Thoracic aorta (tissue), 2 donors: ENCODE results near the gene VWA3A. TPM values are rescaled to one million over a fixed set of nuclear protein-coding genes. Genes with fewer than 3 reads are reported as not detected.

Experiments used
- ATAC-seq: fragments of 150-250 bp; one replicate; pipeline ENCODE4 v1.8.0; 2017; ENCODE audit warnings: low read depth; ENCODE audit not compliant: insufficient number of reproducible peaks, low FRiP score
- DNase-seq: peaks from one replicate; pipeline ENCODE4 v3.0.0-alpha.2; 2020; ENCODE audit warnings: low spot score
- H3K27ac ChIP-seq, 2 donors: fragments of 200-600 bp; sonication (generic); 1 replicate in 1 of 2; 2 replicates in 1 of 2; pipeline ENCODE4 v1.5.1; 2016; ENCODE audit warnings: mild to moderate bottlenecking in 2 of 2, moderate library complexity in 2 of 2
- H3K27me3 ChIP-seq: fragments of 200-600 bp; sonication (generic); replicated peaks from 2 replicates; pipeline ENCODE4 v1.6.0; 2016; ENCODE audit warnings: mild to moderate bottlenecking; ENCODE audit not compliant: insufficient read depth
- H3K36me3 ChIP-seq: fragments of 200-600 bp; sonication (generic); one replicate; pipeline ENCODE4 v1.5.1; 2016
- H3K4me1 ChIP-seq, 2 donors: fragments of 200-600 bp; sonication (generic); 1 replicate in 1 of 2; 2 replicates in 1 of 2; pipeline versions ENCODE4 v1.5.1 to v1.6.0; 2016; ENCODE audit warnings: low read depth in 2 of 2, mild to moderate bottlenecking in 1 of 2; ENCODE audit not compliant: control insufficient read depth in 1 of 2
- H3K4me3 ChIP-seq: fragments of 200-600 bp; sonication (generic); 2 replicates; pipeline ENCODE4 v1.5.1; 2016; ENCODE audit warnings: mild to moderate bottlenecking
- H3K9me3 ChIP-seq: fragments of 200-600 bp; sonication (generic); 2 replicates; pipeline ENCODE4 v1.5.1; 2016
- CTCF ChIP-seq: fragments of 200-600 bp; sonication (generic); IDR thresholded peaks from one replicate; pipeline ENCODE4 v1.5.1; 2019; ENCODE audit warnings: antibody characterized with exemption
- total RNA-seq, 2 donors: library from RNA; depleted of rRNA; stranded (reverse); fragments of >200 nt; gene quantifications; one replicate each; pipeline versions ENCODE4 v1.1.0 to v1.2.3, GENCODE V29; 2016

VWA3A gene
- total RNA-seq, 2 donors from 2014 or later, result 2.3 TPM; not detected in 1

DNA sequence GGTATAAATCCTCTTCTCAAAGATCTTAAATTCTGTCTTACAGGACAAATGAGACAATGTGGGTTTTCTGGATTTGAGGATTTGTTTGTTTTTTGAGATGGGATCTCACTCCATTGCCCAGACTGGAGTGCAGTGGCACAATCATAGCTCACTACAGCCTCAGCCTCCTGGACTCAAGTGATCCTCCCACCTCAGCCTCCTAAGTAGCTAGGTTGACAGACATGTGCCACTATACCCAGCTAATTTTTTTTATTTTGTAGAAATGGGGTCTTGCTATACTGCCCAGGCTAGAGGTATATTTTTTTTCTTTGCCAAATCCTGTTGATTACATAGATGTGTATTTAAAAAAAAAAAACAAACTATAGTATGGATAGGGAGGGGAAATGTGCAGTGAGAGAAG, 38.2 kb downstream of the VWA3A start:
- no peak for TF ChIP-seq CTCF
- H3K4me1 ChIP-seq, result peaks cover 0 to 7% of the 10 kb centered on the region in 2 donors
- ATAC-seq, result no peak
- H3K27me3 ChIP-seq, result no peaks in the 10 kb centered on the region
- no peak for DNase-seq
- no peak overlapping the region for H3K4me3 ChIP-seq
- H3K27ac ChIP-seq, result no peak overlapping the region
- no peaks in the 10 kb centered on the region for H3K9me3 ChIP-seq
- no peaks in the 10 kb centered on the region for H3K36me3 ChIP-seq

DNA sequence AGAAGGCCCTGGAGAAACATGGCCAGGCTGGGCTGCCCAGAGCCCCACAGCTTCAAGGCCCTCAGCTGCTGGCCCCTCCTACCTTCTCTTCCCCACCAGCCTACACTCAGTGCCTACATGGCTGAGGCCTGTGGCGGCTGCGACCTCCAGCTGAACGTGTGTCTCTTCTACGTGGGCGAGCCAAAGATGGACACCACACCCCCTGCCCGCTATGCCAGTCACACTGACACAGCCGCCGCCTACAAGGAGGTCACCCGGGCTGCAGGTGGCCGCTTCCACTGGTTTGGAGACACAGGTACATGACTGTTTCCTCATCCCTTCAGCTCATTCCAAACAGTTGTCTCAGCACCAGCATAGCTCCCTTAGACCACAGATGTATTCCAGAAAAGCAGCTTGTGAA, 40.5 kb downstream of the VWA3A start:
- no peak for TF ChIP-seq CTCF
- Histone ChIP-seq H3K4me3 (no peak overlapping the region), H3K9me3 (no peaks in the 10 kb centered on the region), H3K27ac (no peak overlapping the region), H3K4me1 (no peaks in the 10 kb centered on the region), H3K27me3 (no peaks in the 10 kb centered on the region), H3K36me3 (no peaks in the 10 kb centered on the region)
- ATAC-seq, result no peak
- no peak for DNase-seq

- no peaks in the 10 kb centered on the region for H3K27me3 ChIP-seq
- no peak for DNase-seq
- no peaks in the 10 kb centered on the region for H3K36me3 ChIP-seq
- ATAC-seq, result no peak
- H3K4me3 ChIP-seq, result no peak overlapping the region
- no peaks in the 10 kb centered on the region for H3K4me1 ChIP-seq
- no peak overlapping the region for H3K27ac ChIP-seq
- H3K9me3 ChIP-seq, result no peaks in the 10 kb centered on the region
- no peak for TF ChIP-seq CTCF
These were observed 46.1 kb downstream of the VWA3A start for GRCh38 chr16:22138482-22138881.

- Histone ChIP-seq H3K27ac (no peak overlapping the region), H3K4me3 (no peak overlapping the region), H3K36me3 (no peaks in the 10 kb centered on the region), H3K4me1 (no peaks in the 10 kb centered on the region), H3K27me3 (no peaks in the 10 kb centered on the region), H3K9me3 (no peaks in the 10 kb centered on the region)
- no peak for ATAC-seq
- DNase-seq, result no peak
- TF ChIP-seq CTCF, result no peak
These were observed 46.7 kb downstream of the VWA3A start for GRCh38 chr16:22139008-22139407.

- TF ChIP-seq CTCF, result no peak
- Histone ChIP-seq H3K9me3 (no peaks in the 10 kb centered on the region), H3K36me3 (no peaks in the 10 kb centered on the region), H3K27ac (no peak overlapping the region), H3K4me1 (no peaks in the 10 kb centered on the region), H3K4me3 (no peak overlapping the region), H3K27me3 (no peaks in the 10 kb centered on the region)
- ATAC-seq (no peak), DNase-seq (no peak)
These were observed 47.4 kb downstream of the VWA3A start for GRCh38 chr16:22139732-22140131.
